SK-N-MC (cell line): Measurements from ENCODE around the gene HAUS8.

Source experiments
- EZH2 ChIP-seq: fragments of 200-600 bp; sonication (generic); IDR thresholded peaks from one replicate; pipeline ENCODE4 v1.6.1; 2017; ENCODE audit warnings: antibody characterized with exemption
- POLR2AphosphoS5 ChIP-seq: IDR thresholded peaks from 2 replicates; pipeline ENCODE4 v1.6.1; 2012; ENCODE audit warnings: mild to moderate bottlenecking, low read depth, low read length, borderline replicate concordance

- no peak for TF ChIP-seq EZH2
- TF ChIP-seq POLR2AphosphoS5, result no peak
These were observed 16.6 kb upstream of the HAUS8 start for GRCh38 chr19:17091758-17092333.
